Mononuclear cell (primary cell): ENCODE data around the gene VSIG10L2. TPM values are rescaled to one million over a fixed set of nuclear protein-coding genes. Genes with fewer than 3 reads are reported as not detected.
A peak's percentile ranks its signal among the peaks of the same experiment; 100 is the strongest.
"Not testable (repeated sequence)": the region's sequence is repeated elsewhere in the genome, so short reads cannot be mapped to it uniquely, and the experiment has no call there.

Experiments used
- H3K27me3 ChIP-seq: 2 replicates; pipeline ENCODE4 v1.6.0; 2011; ENCODE audit warnings: low read length, control low read depth; ENCODE audit not compliant: insufficient read depth
- H3K4me1 ChIP-seq: 2 replicates; pipeline ENCODE4 v1.5.1; 2011; ENCODE audit warnings: mild to moderate bottlenecking, low read length, control low read depth; ENCODE audit not compliant: insufficient read depth
- H3K4me3 ChIP-seq: 2 replicates; pipeline ENCODE4 v1.5.1; 2011; ENCODE audit warnings: mild to moderate bottlenecking, low read length, moderate library complexity
- H3K9me3 ChIP-seq: 2 replicates; pipeline ENCODE4 v1.5.1; 2011; ENCODE audit warnings: low read depth, mild to moderate bottlenecking, control low read depth, low read length
- total RNA-seq: library from RNA; depleted of rRNA; stranded (reverse); fragments of >200 nt; gene quantifications from one replicate; pipeline ENCODE4 v1.2.3, GENCODE V29; 2012

Gene VSIG10L2
- not detected for total RNA-seq

GRCh38 chr11:125945797-125946520 is at the start of gene VSIG10L2:
VSIG10L2 (plus strand) TSS chr11:125946044; CDS start chr11:125946056, 12 bp downstream.
- no peak within 1 kb of the TSS for H3K4me3 ChIP-seq
- no peaks in the 10 kb centered on the region for H3K9me3 ChIP-seq
- no peaks in the 10 kb centered on the region for H3K4me1 ChIP-seq
- H3K27me3 ChIP-seq, result no peaks in the 10 kb centered on the region

GRCh38 chr11:125901872-125902271 is 44.0 kb upstream of the VSIG10L2 start:
- H3K4me1 ChIP-seq, result peaks cover 27% of the 10 kb centered on the region
- H3K27me3 ChIP-seq, result peaks cover 34% of the 10 kb centered on the region
- H3K4me3 ChIP-seq, result no peak overlapping the region
- H3K9me3 ChIP-seq, result no peaks in the 10 kb centered on the region

- H3K9me3 ChIP-seq, result no peaks in the 10 kb centered on the region
- peaks cover 27% of the 10 kb centered on the region for H3K4me1 ChIP-seq
- H3K27me3 ChIP-seq, result peaks cover 35% of the 10 kb centered on the region
- peak overlapping the region; percentile 54 for H3K4me3 ChIP-seq
These were observed 43.4 kb upstream of the VSIG10L2 start for GRCh38 chr11:125902277-125902926.

DNA sequence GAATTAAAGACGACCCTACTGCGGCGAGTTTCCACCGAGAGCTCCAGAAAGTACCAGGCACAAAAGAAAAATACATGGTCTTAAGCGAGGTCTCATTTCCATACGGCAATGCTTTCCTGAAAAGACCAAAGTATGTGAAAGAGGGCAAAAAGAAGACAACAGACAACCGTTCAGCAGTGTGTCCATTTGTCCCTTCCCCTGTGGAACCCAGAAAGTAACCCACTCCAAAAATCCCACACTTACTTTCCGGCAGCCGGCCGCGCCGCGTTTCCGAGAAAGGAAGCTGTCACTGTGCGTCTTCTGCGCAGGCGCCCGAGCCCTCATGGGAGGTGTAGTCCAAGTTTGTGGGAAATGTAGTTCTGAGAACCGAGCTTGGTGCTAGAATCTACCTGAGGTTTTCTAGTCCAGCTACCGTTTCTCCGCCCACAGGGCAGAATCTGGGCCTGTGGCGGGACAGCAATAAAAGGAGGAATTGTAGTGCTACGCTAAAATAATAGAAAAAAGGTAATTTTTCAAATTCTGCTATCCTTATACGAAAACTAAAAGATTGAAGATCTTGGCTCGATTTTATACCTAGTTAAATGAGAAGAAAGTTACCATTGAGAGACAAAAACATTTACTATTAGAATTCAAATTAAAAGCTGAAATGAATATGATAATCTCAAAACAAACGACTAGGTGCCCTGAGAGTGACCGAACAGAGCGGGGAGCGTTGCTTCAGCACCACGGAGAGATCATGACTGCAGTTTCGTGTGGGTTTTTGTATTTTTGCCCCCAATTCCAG is 42.7 kb upstream of the VSIG10L2 start, which contains the start of gene PUS3:
TSS of gene PUS3 (minus strand) at position 280 of the 784 bp plus-strand sequence. CDS start 6,922 bp downstream, outside the sequence.
- Histone ChIP-seq H3K4me1 (peaks cover 27% of the 10 kb centered on the region), H3K27me3 (peaks cover 35% of the 10 kb centered on the region), H3K4me3 (peak within 1 kb of the TSS; percentile 54), H3K9me3 (no peaks in the 10 kb centered on the region)

DNA sequence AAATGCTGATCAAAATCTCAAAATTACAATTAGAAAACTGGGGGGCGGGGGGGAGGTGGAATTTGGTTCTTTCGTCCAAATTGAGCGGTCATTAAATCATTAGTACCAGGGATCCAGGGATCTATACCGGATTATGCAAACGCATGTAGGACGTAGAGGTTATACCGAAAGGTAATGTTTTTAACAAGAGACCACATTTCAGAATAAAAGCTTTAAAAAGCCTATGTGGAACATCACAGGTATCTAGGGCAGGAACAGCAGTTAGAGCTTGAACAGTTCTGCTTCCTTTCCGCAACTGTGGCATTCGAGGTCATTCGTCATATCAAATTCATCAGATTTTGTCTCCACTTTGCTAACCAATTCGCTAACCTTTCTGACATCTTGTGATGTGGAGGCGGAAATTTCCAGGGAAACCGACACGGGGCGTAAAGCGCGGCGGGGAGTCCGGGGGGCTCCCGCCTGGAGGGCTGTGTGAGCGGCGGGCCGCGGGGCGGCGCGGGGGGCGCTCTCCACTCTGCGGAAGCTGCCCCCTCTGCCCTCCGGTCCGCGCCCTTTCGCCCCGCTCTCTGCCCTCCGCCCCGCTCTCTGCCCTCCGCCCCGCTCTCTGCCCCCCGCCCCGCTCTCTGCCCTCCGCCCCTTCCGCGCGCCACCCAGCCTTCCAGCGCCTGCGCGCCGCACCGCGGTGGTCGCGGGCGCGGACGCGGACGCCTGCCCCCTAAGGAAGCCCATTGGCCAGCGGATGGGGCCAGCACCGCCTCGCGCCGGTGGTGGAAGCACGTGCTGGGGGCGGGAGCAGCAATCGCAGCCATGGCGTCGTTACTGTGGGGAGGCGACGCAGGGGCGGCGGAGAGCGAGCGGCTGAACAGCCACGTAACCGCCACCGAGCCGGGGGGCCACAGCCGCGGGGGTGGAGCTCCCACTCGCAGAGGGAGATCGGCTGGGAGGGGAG is 41.9 kb upstream of the VSIG10L2 start, which contains the start of gene DDX25:
TSS of gene DDX25 (plus strand) at position 798 of the 949 bp plus-strand sequence. CDS start at position 808, 10 bp downstream.
- Histone ChIP-seq H3K27me3 (peaks cover 35% of the 10 kb centered on the region), H3K4me3 (peak within 1 kb of the TSS; percentile 54), H3K4me1 (peaks cover 27% of the 10 kb centered on the region), H3K9me3 (no peaks in the 10 kb centered on the region)

- Histone ChIP-seq H3K4me3 (no peak overlapping the region), H3K27me3 (peaks cover 35% of the 10 kb centered on the region), H3K9me3 (no peaks in the 10 kb centered on the region), H3K4me1 (peaks cover 27% of the 10 kb centered on the region)
These were observed 41.2 kb upstream of the VSIG10L2 start for GRCh38 chr11:125904678-125905077.

DNA sequence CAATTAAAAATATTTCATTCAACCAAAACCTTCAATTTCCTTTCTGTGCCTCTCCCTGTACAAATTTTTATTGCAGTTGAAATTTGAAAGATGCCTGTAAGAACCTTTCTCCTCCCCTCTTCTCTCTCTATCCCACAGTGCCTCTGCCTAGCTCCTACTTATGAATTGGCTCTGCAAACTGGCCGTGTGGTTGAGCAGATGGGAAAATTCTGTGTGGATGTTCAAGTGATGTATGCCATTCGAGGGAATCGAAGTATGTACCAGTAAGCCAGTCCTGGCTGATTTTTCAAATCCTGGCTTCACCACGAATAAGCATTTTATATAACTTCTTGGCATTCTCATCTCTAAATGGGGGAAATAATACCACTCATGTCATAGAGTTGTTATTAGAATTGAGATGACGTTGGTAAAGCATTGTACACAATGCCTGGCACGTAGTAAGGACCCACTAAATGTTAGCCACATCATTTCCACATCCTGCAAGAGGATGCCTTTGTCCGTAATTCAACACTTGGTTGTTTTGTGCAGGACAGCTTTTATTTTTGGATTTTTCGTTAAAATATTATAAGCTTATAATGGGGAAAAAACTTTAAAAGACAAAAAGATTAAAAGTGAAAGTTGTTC is 35.5 kb upstream of the VSIG10L2 start:
- no peak overlapping the region for H3K4me3 ChIP-seq
- no peaks in the 10 kb centered on the region for H3K9me3 ChIP-seq
- peaks cover 20% of the 10 kb centered on the region for H3K27me3 ChIP-seq
- H3K4me1 ChIP-seq, result no peaks in the 10 kb centered on the region

GRCh38 chr11:125914601-125915000 is 31.2 kb upstream of the VSIG10L2 start:
- H3K4me1 ChIP-seq, H3K27me3 ChIP-seq, H3K9me3 ChIP-seq, H3K4me3 ChIP-seq: not testable (repeated sequence)

GRCh38 chr11:125916683-125917347 is 29.0 kb upstream of the VSIG10L2 start:
- Histone ChIP-seq H3K4me3 (no peak overlapping the region), H3K9me3 (no peaks in the 10 kb centered on the region), H3K27me3 (peaks cover 7% of the 10 kb centered on the region), H3K4me1 (no peaks in the 10 kb centered on the region)

DNA sequence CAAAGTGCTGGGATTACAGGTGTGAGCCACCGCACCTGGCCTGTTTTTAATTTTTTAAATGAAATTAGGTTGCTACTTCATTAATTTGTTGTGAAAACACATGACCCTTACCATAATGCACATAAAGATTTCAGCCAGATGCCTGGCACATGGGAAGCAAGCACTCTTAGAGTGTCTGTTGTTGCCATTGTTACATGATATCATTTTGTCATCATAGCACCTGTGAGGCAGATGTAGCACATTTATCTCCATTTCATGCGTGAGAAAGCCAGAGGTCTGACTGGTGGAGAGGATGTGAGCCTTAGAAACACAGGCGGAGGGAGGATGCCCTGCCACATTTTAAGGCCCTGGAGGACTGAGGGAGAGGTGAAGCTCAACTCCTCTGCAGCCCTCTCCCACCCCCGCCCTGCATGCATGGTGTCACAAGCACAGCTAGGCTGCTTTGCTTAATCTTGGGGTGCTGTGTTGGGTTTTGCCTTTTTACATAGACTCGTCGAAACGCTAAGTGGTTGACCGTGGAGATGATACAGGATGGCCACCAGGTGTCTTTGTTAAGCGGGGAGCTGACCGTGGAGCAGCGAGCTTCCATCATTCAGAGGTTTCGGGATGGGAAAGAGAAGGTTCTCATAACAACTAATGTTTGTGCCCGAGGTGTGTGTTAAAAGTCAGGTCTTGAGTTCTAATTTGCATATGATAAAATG is 27.6 kb upstream of the VSIG10L2 start:
- Histone ChIP-seq H3K4me3 (no peak overlapping the region), H3K27me3 (peaks cover 4% of the 10 kb centered on the region), H3K4me1 (no peaks in the 10 kb centered on the region), H3K9me3 (no peaks in the 10 kb centered on the region)

- no peak overlapping the region for H3K4me3 ChIP-seq
- no peaks in the 10 kb centered on the region for H3K27me3 ChIP-seq
- H3K9me3 ChIP-seq, result no peaks in the 10 kb centered on the region
- no peaks in the 10 kb centered on the region for H3K4me1 ChIP-seq
These were observed 24.8 kb upstream of the VSIG10L2 start for GRCh38 chr11:125921042-125921441.

- Histone ChIP-seq H3K4me3 (no peak overlapping the region), H3K9me3 (no peaks in the 10 kb centered on the region), H3K4me1 (no peaks in the 10 kb centered on the region), H3K27me3 (no peaks in the 10 kb centered on the region)
These were observed 23.7 kb upstream of the VSIG10L2 start for GRCh38 chr11:125922156-125922555.

- Histone ChIP-seq H3K27me3 (no peaks in the 10 kb centered on the region), H3K4me1 (no peaks in the 10 kb centered on the region), H3K4me3 (no peak overlapping the region), H3K9me3 (no peaks in the 10 kb centered on the region)
These were observed 22.7 kb upstream of the VSIG10L2 start for GRCh38 chr11:125923012-125923579.
